ENCODE data around the gene ZFHX2. TPM values are rescaled to one million over a fixed set of nuclear protein-coding genes. Genes with fewer than 3 reads are reported as not detected.
A peak's percentile ranks its signal among the peaks of the same experiment; 100 is the strongest.

ZFHX2 gene
- total and polyA plus RNA-seq, 2 of the 13 experiments (the other 11 are each of a cell fraction or from before 2014, with no cell fraction given) = 0.17 to 0.44 TPM

DNA sequence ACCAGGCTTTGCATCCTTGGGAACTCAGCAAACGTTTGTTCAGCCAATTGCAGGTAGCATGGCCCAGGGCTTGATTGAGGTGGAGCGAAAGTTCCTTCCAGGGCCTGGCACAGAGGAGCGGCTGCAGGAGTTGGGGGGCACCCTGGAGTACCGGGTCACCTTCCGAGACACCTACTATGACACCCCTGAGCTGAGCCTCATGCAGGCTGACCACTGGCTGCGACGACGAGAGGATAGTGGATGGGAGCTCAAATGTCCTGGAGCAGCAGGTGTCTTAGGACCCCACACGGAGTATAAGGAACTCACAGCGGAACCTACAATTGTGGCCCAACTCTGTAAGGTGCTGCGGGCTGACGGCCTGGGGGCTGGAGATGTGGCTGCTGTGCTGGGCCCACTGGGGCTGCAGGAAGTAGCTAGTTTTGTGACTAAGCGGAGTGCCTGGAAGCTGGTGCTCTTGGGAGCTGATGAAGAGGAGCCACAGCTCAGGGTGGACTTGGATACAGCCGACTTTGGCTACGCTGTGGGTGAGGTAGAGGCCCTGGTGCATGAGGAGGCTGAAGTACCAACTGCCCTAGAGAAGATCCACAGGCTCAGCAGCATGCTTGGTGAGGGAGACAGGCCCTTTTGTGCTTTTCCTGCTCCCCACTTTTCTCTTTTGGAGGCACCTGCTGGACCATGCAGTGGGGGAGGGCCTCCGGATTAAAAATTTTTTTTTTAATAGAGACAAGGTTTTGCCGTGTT, 5.3 kb upstream of the ZFHX2 start (continued):
- TF ChIP-seq, protein P1, sequence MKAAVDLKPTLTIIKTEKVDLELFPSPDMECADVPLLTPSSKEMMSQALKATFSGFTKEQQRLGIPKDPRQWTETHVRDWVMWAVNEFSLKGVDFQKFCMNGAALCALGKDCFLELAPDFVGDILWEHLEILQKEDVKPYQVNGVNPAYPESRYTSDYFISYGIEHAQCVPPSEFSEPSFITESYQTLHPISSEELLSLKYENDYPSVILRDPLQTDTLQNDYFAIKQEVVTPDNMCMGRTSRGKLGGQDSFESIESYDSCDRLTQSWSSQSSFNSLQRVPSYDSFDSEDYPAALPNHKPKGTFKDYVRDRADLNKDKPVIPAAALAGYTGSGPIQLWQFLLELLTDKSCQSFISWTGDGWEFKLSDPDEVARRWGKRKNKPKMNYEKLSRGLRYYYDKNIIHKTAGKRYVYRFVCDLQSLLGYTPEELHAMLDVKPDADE (CRISPR knock-in tag; IDR thresholded peaks at IDR 0.05) = no peak
- TF ChIP-seq SATB2 (CRISPR knock-in tag; IDR thresholded peaks at IDR 0.05) = no peak
- TF ChIP-seq ZNF136 (CRISPR knock-in tag; IDR thresholded peaks at IDR 0.05; ENCODE audit: low read depth) = peak; percentile 73; the same call in 1 of the 2 replicates
- no peak for TF ChIP-seq KDM6A (CRISPR knock-in tag; IDR thresholded peaks at IDR 0.05; ENCODE audit: low read depth)
- no peak for TF ChIP-seq ZNF263 (CRISPR knock-in tag; IDR thresholded peaks at IDR 0.05)
- TF ChIP-seq NR2F6 (IDR thresholded peaks at IDR 0.05) = no peak
- TF ChIP-seq NR2F6 (CRISPR knock-in tag; IDR thresholded peaks at IDR 0.05) = no peak
- TF ChIP-seq ZBTB42 (CRISPR knock-in tag; IDR thresholded peaks at IDR 0.05) = no peak
- TF ChIP-seq, protein P2, sequence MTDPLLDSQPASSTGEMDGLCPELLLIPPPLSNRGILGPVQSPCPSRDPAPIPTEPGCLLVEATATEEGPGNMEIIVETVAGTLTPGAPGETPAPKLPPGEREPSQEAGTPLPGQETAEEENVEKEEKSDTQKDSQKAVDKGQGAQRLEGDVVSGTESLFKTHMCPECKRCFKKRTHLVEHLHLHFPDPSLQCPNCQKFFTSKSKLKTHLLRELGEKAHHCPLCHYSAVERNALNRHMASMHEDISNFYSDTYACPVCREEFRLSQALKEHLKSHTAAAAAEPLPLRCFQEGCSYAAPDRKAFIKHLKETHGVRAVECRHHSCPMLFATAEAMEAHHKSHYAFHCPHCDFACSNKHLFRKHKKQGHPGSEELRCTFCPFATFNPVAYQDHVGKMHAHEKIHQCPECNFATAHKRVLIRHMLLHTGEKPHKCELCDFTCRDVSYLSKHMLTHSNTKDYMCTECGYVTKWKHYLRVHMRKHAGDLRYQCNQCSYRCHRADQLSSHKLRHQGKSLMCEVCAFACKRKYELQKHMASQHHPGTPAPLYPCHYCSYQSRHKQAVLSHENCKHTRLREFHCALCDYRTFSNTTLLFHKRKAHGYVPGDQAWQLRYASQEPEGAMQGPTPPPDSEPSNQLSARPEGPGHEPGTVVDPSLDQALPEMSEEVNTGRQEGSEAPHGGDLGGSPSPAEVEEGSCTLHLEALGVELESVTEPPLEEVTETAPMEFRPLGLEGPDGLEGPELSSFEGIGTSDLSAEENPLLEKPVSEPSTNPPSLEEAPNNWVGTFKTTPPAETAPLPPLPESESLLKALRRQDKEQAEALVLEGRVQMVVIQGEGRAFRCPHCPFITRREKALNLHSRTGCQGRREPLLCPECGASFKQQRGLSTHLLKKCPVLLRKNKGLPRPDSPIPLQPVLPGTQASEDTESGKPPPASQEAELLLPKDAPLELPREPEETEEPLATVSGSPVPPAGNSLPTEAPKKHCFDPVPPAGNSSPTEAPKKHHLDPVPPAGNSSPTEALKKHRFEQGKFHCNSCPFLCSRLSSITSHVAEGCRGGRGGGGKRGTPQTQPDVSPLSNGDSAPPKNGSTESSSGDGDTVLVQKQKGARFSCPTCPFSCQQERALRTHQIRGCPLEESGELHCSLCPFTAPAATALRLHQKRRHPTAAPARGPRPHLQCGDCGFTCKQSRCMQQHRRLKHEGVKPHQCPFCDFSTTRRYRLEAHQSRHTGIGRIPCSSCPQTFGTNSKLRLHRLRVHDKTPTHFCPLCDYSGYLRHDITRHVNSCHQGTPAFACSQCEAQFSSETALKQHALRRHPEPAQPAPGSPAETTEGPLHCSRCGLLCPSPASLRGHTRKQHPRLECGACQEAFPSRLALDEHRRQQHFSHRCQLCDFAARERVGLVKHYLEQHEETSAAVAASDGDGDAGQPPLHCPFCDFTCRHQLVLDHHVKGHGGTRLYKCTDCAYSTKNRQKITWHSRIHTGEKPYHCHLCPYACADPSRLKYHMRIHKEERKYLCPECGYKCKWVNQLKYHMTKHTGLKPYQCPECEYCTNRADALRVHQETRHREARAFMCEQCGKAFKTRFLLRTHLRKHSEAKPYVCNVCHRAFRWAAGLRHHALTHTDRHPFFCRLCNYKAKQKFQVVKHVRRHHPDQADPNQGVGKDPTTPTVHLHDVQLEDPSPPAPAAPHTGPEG (CRISPR knock-in tag; IDR thresholded peaks at IDR 0.05) = no peak
- no peak for TF ChIP-seq SIX4 (CRISPR knock-in tag; IDR thresholded peaks at IDR 0.05)
- TF ChIP-seq EED (CRISPR knock-in tag; IDR thresholded peaks at IDR 0.05) = peak; percentile 83; the same call in 1 of the 2 replicates
- TF ChIP-seq NCOR1 (IDR thresholded peaks at IDR 0.05; ENCODE audit: borderline replicate concordance, low read length) = no peak
- TF ChIP-seq, protein P3, sequence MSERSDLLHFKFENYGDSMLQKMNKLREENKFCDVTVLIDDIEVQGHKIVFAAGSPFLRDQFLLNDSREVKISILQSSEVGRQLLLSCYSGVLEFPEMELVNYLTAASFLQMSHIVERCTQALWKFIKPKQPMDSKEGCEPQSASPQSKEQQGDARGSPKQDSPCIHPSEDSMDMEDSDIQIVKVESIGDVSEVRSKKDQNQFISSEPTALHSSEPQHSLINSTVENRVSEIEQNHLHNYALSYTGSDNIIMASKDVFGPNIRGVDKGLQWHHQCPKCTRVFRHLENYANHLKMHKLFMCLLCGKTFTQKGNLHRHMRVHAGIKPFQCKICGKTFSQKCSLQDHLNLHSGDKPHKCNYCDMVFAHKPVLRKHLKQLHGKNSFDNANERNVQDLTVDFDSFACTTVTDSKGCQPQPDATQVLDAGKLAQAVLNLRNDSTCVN (CRISPR knock-in tag; IDR thresholded peaks at IDR 0.05; ENCODE audit: borderline replicate concordance) = 0 out of 2 replicates have a peak, but pooled peaks have one; percentile 49
- TF ChIP-seq RBFOX2 (IDR thresholded peaks at IDR 0.05; ENCODE audit: low read depth, low read length) = 0 out of 2 replicates have a peak, but pooled peaks have one; percentile 32
- no peak for TF ChIP-seq NFIB (CRISPR knock-in tag; IDR thresholded peaks at IDR 0.05; ENCODE audit: borderline replicate concordance)
- no peak for TF ChIP-seq KLF6 (CRISPR knock-in tag; IDR thresholded peaks at IDR 0.05)
- TF ChIP-seq, protein P4, sequence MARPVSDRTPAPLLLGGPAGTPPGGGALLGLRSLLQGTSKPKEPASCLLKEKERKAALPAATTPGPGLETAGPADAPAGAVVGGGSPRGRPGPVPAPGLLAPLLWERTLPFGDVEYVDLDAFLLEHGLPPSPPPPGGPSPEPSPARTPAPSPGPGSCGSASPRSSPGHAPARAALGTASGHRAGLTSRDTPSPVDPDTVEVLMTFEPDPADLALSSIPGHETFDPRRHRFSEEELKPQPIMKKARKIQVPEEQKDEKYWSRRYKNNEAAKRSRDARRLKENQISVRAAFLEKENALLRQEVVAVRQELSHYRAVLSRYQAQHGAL (CRISPR knock-in tag; IDR thresholded peaks at IDR 0.05; ENCODE audit: not compliant biosample characterization) = no peak
- TF ChIP-seq ZBTB21 (CRISPR knock-in tag; IDR thresholded peaks at IDR 0.05) = no peak
- TF ChIP-seq, protein P5, sequence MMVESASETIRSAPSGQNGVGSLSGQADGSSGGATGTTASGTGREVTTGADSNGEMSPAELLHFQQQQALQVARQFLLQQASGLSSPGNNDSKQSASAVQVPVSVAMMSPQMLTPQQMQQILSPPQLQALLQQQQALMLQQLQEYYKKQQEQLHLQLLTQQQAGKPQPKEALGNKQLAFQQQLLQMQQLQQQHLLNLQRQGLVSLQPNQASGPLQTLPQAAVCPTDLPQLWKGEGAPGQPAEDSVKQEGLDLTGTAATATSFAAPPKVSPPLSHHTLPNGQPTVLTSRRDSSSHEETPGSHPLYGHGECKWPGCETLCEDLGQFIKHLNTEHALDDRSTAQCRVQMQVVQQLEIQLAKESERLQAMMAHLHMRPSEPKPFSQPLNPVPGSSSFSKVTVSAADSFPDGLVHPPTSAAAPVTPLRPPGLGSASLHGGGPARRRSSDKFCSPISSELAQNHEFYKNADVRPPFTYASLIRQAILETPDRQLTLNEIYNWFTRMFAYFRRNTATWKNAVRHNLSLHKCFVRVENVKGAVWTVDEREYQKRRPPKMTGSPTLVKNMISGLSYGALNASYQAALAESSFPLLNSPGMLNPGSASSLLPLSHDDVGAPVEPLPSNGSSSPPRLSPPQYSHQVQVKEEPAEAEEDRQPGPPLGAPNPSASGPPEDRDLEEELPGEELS (CRISPR knock-in tag; IDR thresholded peaks at IDR 0.05) = no peak; the same call in 1 of the 2 replicates

Data from HepG2 (cell line).